Measurements from ENCODE around the gene ACBD6.

DNA sequence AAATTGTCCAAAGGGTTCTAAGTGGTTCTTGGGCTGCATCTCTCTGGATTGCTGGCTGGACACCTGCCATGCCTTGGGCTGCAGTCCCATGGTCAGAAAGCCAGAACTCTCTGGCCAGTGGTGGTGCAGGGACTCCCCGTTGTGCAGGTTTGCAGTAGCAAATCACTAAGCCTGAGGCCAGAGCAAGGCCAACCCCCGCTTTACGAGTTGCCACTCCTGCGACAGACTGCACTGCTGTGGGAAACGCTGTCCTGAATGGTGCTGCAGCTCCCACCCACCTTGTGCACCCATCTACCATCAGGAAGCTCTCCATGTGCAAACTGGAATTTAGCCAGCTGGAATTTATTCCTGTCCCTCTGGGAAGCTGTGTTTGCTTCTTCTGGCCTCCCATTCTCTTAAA lies 226.7 kb downstream of the ACBD6 start:
- no peak for TF ChIP-seq CTCF (IDR thresholded peaks at IDR 0.05 in 2 of 3, conservative IDR thresholded peaks at IDR 0.05 in 1 of 3; ENCODE audit: control insufficient read depth in 2 of 3, extremely low read depth in 1 of 3, insufficient read depth in 1 of 3, low read depth in 3 of 3, low read length in 3 of 3)
- TF ChIP-seq, protein P1, sequence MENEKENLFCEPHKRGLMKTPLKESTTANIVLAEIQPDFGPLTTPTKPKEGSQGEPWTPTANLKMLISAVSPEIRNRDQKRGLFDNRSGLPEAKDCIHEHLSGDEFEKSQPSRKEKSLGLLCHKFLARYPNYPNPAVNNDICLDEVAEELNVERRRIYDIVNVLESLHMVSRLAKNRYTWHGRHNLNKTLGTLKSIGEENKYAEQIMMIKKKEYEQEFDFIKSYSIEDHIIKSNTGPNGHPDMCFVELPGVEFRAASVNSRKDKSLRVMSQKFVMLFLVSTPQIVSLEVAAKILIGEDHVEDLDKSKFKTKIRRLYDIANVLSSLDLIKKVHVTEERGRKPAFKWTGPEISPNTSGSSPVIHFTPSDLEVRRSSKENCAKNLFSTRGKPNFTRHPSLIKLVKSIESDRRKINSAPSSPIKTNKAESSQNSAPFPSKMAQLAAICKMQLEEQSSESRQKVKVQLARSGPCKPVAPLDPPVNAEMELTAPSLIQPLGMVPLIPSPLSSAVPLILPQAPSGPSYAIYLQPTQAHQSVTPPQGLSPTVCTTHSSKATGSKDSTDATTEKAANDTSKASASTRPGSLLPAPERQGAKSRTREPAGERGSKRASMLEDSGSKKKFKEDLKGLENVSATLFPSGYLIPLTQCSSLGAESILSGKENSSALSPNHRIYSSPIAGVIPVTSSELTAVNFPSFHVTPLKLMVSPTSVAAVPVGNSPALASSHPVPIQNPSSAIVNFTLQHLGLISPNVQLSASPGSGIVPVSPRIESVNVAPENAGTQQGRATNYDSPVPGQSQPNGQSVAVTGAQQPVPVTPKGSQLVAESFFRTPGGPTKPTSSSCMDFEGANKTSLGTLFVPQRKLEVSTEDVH (IDR thresholded peaks at IDR 0.05; ENCODE audit: low read depth, partially characterized antibody), result no peak
- no peak for TF ChIP-seq GATAD2B (conservative IDR thresholded peaks at IDR 0.05; ENCODE audit: low read depth)
- TF ChIP-seq, protein P2, sequence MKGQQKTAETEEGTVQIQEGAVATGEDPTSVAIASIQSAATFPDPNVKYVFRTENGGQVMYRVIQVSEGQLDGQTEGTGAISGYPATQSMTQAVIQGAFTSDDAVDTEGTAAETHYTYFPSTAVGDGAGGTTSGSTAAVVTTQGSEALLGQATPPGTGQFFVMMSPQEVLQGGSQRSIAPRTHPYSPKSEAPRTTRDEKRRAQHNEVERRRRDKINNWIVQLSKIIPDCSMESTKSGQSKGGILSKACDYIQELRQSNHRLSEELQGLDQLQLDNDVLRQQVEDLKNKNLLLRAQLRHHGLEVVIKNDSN (IDR thresholded peaks at IDR 0.05; ENCODE audit: borderline replicate concordance, extremely low read length, insufficient read depth, low read depth, low read length), result no peak
- TF ChIP-seq POLR2A (IDR thresholded peaks at IDR 0.05; ENCODE audit: low read depth, low read length), result no peak
- no peak for TF ChIP-seq TAF1 (IDR thresholded peaks at IDR 0.05; ENCODE audit: borderline replicate concordance, low read depth, low read length)
- TF ChIP-seq SREBF2 (IDR thresholded peaks at IDR 0.05; ENCODE audit: low read length), result no peak
- TF ChIP-seq SMC3 (IDR thresholded peaks at IDR 0.05; ENCODE audit: borderline replicate concordance, low read length), result no peak
- TF ChIP-seq RAD21 (IDR thresholded peaks at IDR 0.05; ENCODE audit: insufficient read depth, low read depth, low read length), result no peak
- TF ChIP-seq SIX5 (IDR thresholded peaks at IDR 0.05; ENCODE audit: low read depth, low read length, severe bottlenecking), result no peak
- TF ChIP-seq POLR2AphosphoS5 (IDR thresholded peaks at IDR 0.05; ENCODE audit: low read length), result no peak

Measured in GM12878 (cell line).